HG02943 (cell line): ENCODE results near the gene PSMC2.

Experiments used
- ATAC-seq: cut with Tn5 transposase; IDR thresholded peaks from one replicate; pipeline ENCODE4 v1.9.1; 2021; ENCODE audit warnings: mild to moderate bottlenecking, low read depth, moderate library complexity; ENCODE audit not compliant: unreplicated experiment

Gene PSMC2

GRCh38 chr7:103347507-103348267, at the start of gene PSMC2:
PSMC2 (plus strand) TSS chr7:103347643; CDS start chr7:103347712, 69 bp downstream.
- peak; percentile 64 for ATAC-seq

GRCh38 chr7:103297837-103298179, 49.6 kb upstream of the PSMC2 start:
- peak; percentile 5 for ATAC-seq

GRCh38 chr7:103299660-103300059, 47.8 kb upstream of the PSMC2 start:
- no peak for ATAC-seq

GRCh38 chr7:103301441-103301840, 46.0 kb upstream of the PSMC2 start:
- no peak for ATAC-seq

GRCh38 chr7:103307503-103308231, 39.8 kb upstream of the PSMC2 start:
- no peak for ATAC-seq

GRCh38 chr7:103314852-103315251, 32.6 kb upstream of the PSMC2 start:
- no peak for ATAC-seq

GRCh38 chr7:103316380-103316941, 31.0 kb upstream of the PSMC2 start:
- ATAC-seq = no peak

GRCh38 chr7:103317009-103317408, 30.4 kb upstream of the PSMC2 start:
- no peak for ATAC-seq

- ATAC-seq = no peak
These were observed 21.7 kb upstream of the PSMC2 start for GRCh38 chr7:103325744-103326143.

GRCh38 chr7:103336761-103337160, 10.7 kb upstream of the PSMC2 start:
- ATAC-seq = no peak

GRCh38 chr7:103338864-103339263, 8.6 kb upstream of the PSMC2 start:
- no peak for ATAC-seq

GRCh38 chr7:103341466-103341865, 6.0 kb upstream of the PSMC2 start:
- no peak for ATAC-seq

GRCh38 chr7:103343332-103343731, 4.1 kb upstream of the PSMC2 start:
- no peak for ATAC-seq

GRCh38 chr7:103343758-103344452, 3.5 kb upstream of the PSMC2 start:
- ATAC-seq = peak; percentile 11

- peak; percentile 68 for ATAC-seq
These were observed 2.8 kb upstream of the PSMC2 start, which contains the start of gene DNAJC2 for GRCh38 chr7:103344453-103345149. DNAJC2 (minus strand) TSS chr7:103344767; CDS start chr7:103344622, 145 bp downstream.

- ATAC-seq = no peak
These were observed 1.0 kb upstream of the PSMC2 start for GRCh38 chr7:103346396-103346795.

- ATAC-seq = no peak
These were observed 1.0 kb downstream of the PSMC2 start for GRCh38 chr7:103348452-103348851.

GRCh38 chr7:103348959-103349358, 1.5 kb downstream of the PSMC2 start:
- ATAC-seq = no peak

GRCh38 chr7:103349805-103350204, 2.4 kb downstream of the PSMC2 start:
- no peak for ATAC-seq

- no peak for ATAC-seq
These were observed 22.0 kb downstream of the PSMC2 start for GRCh38 chr7:103369432-103369831.
